GM18499 (cell line): ENCODE results near the gene TRIM73.
"Not testable (repeated sequence)": the region's sequence is repeated elsewhere in the genome, so short reads cannot be mapped to it uniquely, and the experiment has no call there.

ENCODE experiments used
- ATAC-seq: cut with Tn5 transposase; IDR thresholded peaks from one replicate; pipeline ENCODE4 v1.9.1; 2021; ENCODE audit warnings: moderate number of reproducible peaks; ENCODE audit not compliant: insufficient read depth, unreplicated experiment

TRIM73 gene

GRCh38 chr7:75395329-75395728 lies at the start of gene TRIM73:
Gene TRIM73 (plus strand): TSS chr7:75395629. CDS start chr7:75398934, 3,305 bp downstream.
- ATAC-seq = not testable (repeated sequence)

- ATAC-seq = not testable (repeated sequence)
Measured at GRCh38 chr7:75358671-75359541, 36.5 kb upstream of the TRIM73 start.

- ATAC-seq = not testable (repeated sequence)
Measured at GRCh38 chr7:75359542-75359848, 35.9 kb upstream of the TRIM73 start.

GRCh38 chr7:75364079-75364478 lies 31.4 kb upstream of the TRIM73 start:
- not testable (repeated sequence) for ATAC-seq

GRCh38 chr7:75366643-75367042 lies 28.8 kb upstream of the TRIM73 start:
- not testable (repeated sequence) for ATAC-seq

- not testable (repeated sequence) for ATAC-seq
Measured at GRCh38 chr7:75367313-75367712, 28.1 kb upstream of the TRIM73 start.

- not testable (repeated sequence) for ATAC-seq
Measured at GRCh38 chr7:75374144-75374518, 21.3 kb upstream of the TRIM73 start.

- not testable (repeated sequence) for ATAC-seq
Measured at GRCh38 chr7:75374519-75375317, 20.7 kb upstream of the TRIM73 start.

GRCh38 chr7:75393194-75393593 lies 2.2 kb upstream of the TRIM73 start:
- not testable (repeated sequence) for ATAC-seq

- not testable (repeated sequence) for ATAC-seq
Measured at GRCh38 chr7:75397865-75398264, 2.4 kb downstream of the TRIM73 start.

GRCh38 chr7:75398771-75399700 lies 3.6 kb downstream of the TRIM73 start:
- not testable (repeated sequence) for ATAC-seq

GRCh38 chr7:75400575-75400974 lies 5.1 kb downstream of the TRIM73 start:
- not testable (repeated sequence) for ATAC-seq

GRCh38 chr7:75403455-75404443 lies 8.3 kb downstream of the TRIM73 start:
- not testable (repeated sequence) for ATAC-seq

GRCh38 chr7:75404663-75405062 lies 9.2 kb downstream of the TRIM73 start:
- not testable (repeated sequence) for ATAC-seq

- ATAC-seq = peak; percentile 70
Measured at GRCh38 chr7:75409880-75410822, 14.7 kb downstream of the TRIM73 start.

- ATAC-seq = not testable (repeated sequence)
Measured at GRCh38 chr7:75410823-75411173, 15.4 kb downstream of the TRIM73 start.

- not testable (repeated sequence) for ATAC-seq
Measured at GRCh38 chr7:75414204-75414603, 18.8 kb downstream of the TRIM73 start.
